GM12864 (cell line): ENCODE data around the gene TAOK2.

Experiments used
- DNase-seq: peaks from one replicate; pipeline ENCODE4 v3.0.0-alpha.2; 2011; ENCODE audit warnings: low read depth
- H3K4me3 ChIP-seq: 2 replicates; pipeline ENCODE4 v1.5.1; 2011; ENCODE audit warnings: mild to moderate bottlenecking, low read depth, low read length, control low read depth
- CTCF ChIP-seq: IDR thresholded peaks from 2 replicates; pipeline ENCODE4 v1.5.1; 2011; ENCODE audit warnings: low read depth, mild to moderate bottlenecking, moderate library complexity, low read length, control low read depth, inconsistent platforms; ENCODE audit errors: missing control alignments

The TAOK2 gene

DNA sequence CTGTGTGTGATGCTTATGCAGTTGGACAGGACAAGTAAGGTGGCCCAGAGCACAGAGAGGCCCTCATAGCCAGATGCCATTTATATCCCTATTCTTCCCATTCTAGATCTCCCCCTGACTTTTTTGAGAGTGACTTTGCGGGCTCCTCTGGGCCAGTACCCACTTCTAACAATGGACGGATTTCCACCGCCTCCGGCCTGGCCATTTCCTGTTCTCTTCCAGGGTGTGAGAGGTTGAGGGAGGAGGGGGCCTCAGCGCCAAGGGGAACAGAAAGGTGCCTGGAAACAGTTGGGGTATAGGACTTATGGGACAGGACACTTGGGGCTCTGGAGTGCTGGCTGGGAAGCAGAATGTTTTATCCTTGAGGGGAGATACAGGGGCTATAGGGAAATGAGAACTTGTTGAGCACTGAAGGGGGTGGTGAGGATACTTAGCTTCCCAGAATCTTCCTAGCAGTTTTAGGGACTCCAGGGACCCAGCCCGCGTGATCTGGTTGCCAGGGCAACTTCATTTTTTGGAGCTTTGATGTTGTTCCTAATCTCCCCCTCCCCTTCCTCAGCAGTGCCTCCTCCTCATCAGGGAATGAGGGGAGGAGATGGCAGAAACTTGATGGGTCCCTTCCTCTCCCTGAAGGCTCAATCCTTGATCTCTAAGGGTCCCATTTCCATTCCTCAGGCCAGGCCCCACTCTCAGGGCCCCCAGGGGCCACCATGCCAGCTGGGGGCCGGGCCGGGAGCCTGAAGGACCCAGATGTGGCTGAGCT lies 3.6 kb downstream of the TAOK2 start:
- H3K4me3 ChIP-seq: no peak overlapping the region
- DNase-seq: no peak
- TF ChIP-seq CTCF: no peak

DNA sequence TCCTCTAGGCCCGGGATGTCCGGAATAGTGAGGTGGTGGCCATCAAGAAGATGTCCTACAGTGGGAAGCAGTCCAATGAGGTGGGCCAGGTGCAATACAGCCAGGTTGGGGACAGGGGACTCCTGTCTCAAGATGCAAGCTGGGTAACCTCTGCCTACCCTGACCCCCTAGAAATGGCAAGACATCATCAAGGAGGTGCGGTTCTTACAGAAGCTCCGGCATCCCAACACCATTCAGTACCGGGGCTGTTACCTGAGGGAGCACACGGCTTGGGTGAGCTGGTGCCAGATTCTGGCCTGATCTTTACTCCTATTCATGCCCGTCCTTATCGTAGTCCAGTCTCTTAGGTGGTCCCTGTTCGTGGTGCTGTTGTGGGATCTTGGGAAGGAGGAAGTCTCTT lies 4.4 kb downstream of the TAOK2 start:
- no peak for TF ChIP-seq CTCF
- no peak for DNase-seq
- no peak overlapping the region for H3K4me3 ChIP-seq

DNA sequence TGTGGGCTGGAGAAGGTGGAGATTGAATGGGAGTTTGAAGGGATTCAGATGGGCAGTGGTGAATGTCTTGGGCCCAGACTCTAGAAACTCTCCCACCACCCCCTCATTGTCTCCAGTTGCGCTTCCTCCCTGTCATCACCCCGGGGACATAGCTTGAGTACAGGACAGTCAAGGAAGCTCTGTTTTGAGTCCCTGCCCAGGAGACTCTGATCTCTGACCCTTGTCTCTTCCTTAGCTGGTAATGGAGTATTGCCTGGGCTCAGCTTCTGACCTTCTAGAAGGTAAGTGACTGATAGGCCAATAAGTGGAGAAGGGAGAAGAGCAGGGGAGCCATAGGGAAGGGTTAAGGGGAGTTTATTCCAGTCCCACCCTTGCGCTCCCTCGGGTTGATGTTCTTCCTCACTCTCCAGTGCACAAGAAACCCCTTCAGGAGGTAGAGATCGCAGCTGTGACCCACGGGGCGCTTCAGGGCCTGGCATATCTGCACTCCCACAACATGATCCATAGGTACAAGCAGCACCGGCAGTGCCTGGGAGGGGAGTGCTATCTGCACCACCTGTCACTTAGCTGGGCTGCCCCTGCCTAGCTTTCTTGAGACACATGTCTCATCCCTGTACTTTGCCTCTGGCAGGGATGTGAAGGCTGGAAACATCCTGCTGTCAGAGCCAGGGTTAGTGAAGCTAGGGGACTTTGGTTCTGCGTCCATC lies 5.0 kb downstream of the TAOK2 start:
- TF ChIP-seq CTCF: no peak
- H3K4me3 ChIP-seq: no peak overlapping the region
- no peak for DNase-seq

GRCh38 chr16:29982560-29983419 lies 9.1 kb downstream of the TAOK2 start:
- TF ChIP-seq CTCF: no peak
- no peak for DNase-seq
- no peak overlapping the region for H3K4me3 ChIP-seq

- no peak for DNase-seq
- TF ChIP-seq CTCF: no peak
These were observed 9.9 kb downstream of the TAOK2 start for GRCh38 chr16:29983420-29984136.

GRCh38 chr16:29984137-29984763 lies 10.6 kb downstream of the TAOK2 start:
- no peak for TF ChIP-seq CTCF
- H3K4me3 ChIP-seq: no peak overlapping the region
- DNase-seq: no peak

More at GRCh38 chr16:29983420-29984136, 9.9 kb downstream of the TAOK2 start:
- no peak overlapping the region for H3K4me3 ChIP-seq
